ENCODE measurements around the gene CST2. TPM values are rescaled to one million over a fixed set of nuclear protein-coding genes. Genes with fewer than 3 reads are reported as not detected.
"Not testable (repeated sequence)": the region's sequence is repeated elsewhere in the genome, so short reads cannot be mapped to it uniquely, and the experiment has no call there.

CST2 gene
- not detected for polyA plus RNA-seq (ENCODE audit: insufficient read length in 4 of 4)

- no peak for DNase-seq (ENCODE audit: low read depth in 4 of 4, low spot score in 2 of 4)
Measured at GRCh38 chr20:23826541-23827021, at the start of gene CST2. Gene CST2, minus strand, starts transcription at chr20:23826729. Its CDS starts 69 bp downstream, at chr20:23826660.

GRCh38 chr20:23875606-23876237, 49.2 kb upstream of the CST2 start:
- no peak for DNase-seq (ENCODE audit: low read depth in 4 of 4, low spot score in 2 of 4)

GRCh38 chr20:23874747-23875146, 48.2 kb upstream of the CST2 start:
- DNase-seq (ENCODE audit: low read depth in 4 of 4, low spot score in 2 of 4): no peak

- no peak for DNase-seq (ENCODE audit: low read depth in 4 of 4, low spot score in 2 of 4)
Measured at GRCh38 chr20:23873370-23874015, 47.0 kb upstream of the CST2 start.

GRCh38 chr20:23872065-23872464, 45.5 kb upstream of the CST2 start:
- no peak for DNase-seq (ENCODE audit: low read depth in 4 of 4, low spot score in 2 of 4)

- DNase-seq (ENCODE audit: low read depth in 4 of 4, low spot score in 2 of 4): no peak
Measured at GRCh38 chr20:23870461-23870860, 43.9 kb upstream of the CST2 start.

GRCh38 chr20:23869520-23869919, 43.0 kb upstream of the CST2 start:
- DNase-seq (ENCODE audit: low read depth in 4 of 4, low spot score in 2 of 4): no peak

GRCh38 chr20:23868321-23868720, 41.8 kb upstream of the CST2 start:
- no peak for DNase-seq (ENCODE audit: low read depth in 4 of 4, low spot score in 2 of 4)

- DNase-seq (ENCODE audit: low read depth in 4 of 4, low spot score in 2 of 4): no peak
Measured at GRCh38 chr20:23867152-23867776, 40.7 kb upstream of the CST2 start.

GRCh38 chr20:23860771-23861170, 34.2 kb upstream of the CST2 start:
- DNase-seq (ENCODE audit: low read depth in 4 of 4, low spot score in 2 of 4): not testable (repeated sequence)

- DNase-seq (ENCODE audit: low read depth in 4 of 4, low spot score in 2 of 4): peak in 1 of 4 donors; percentile 29
Measured at GRCh38 chr20:23857962-23858595, 31.6 kb upstream of the CST2 start.

GRCh38 chr20:23856736-23857135, 30.2 kb upstream of the CST2 start:
- DNase-seq (ENCODE audit: low read depth in 4 of 4, low spot score in 2 of 4): no peak

- no peak for DNase-seq (ENCODE audit: low read depth in 4 of 4, low spot score in 2 of 4)
Measured at GRCh38 chr20:23856226-23856625, 29.7 kb upstream of the CST2 start.

- no peak for DNase-seq (ENCODE audit: low read depth in 4 of 4, low spot score in 2 of 4)
Measured at GRCh38 chr20:23841693-23842092, 15.2 kb upstream of the CST2 start.

- no peak for DNase-seq (ENCODE audit: low read depth in 4 of 4, low spot score in 2 of 4)
Measured at GRCh38 chr20:23835716-23836115, 9.2 kb upstream of the CST2 start.

- no peak for DNase-seq (ENCODE audit: low read depth in 4 of 4, low spot score in 2 of 4)
Measured at GRCh38 chr20:23832775-23833513, 6.4 kb upstream of the CST2 start.

- DNase-seq (ENCODE audit: low read depth in 4 of 4, low spot score in 2 of 4): not testable (repeated sequence)
Measured at GRCh38 chr20:23831961-23832360, 5.4 kb upstream of the CST2 start.

- no peak for DNase-seq (ENCODE audit: low read depth in 4 of 4, low spot score in 2 of 4)
Measured at GRCh38 chr20:23823621-23824324, 2.8 kb downstream of the CST2 start.

- no peak for DNase-seq (ENCODE audit: low read depth in 4 of 4, low spot score in 2 of 4)
Measured at GRCh38 chr20:23823111-23823510, 3.4 kb downstream of the CST2 start.

- DNase-seq (ENCODE audit: low read depth in 4 of 4, low spot score in 2 of 4): no peak
Measured at GRCh38 chr20:23820493-23820892, 6.0 kb downstream of the CST2 start.
